NCI-H2081 treated with DMSO at 0.1 percent for 48 hours (cell line): Measurements from ENCODE around the gene FKBP4.

Experiments
- DNase-seq: peaks from one replicate; lab custom pipeline; 2025; lab: John Stamatoyannopoulos, UW

The FKBP4 gene

DNA sequence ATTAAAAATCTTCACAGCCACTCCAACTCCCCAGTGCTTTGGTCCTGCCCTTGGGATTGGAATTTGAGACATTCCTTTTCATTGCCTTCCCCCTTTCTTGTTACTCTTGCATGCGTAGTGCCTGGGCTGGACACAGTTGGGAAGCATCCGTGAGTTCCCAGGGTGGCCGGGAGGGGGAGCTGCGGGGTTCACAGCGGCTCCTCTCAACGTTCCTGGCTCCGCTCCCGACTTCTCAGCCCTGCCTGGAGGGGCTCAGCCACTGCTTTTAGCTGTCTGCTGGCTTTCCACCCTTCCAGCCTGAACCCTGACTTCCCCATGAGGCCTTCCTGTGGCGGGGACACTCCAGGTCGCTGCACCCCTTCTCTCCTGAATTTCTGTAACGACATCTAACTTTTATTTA is 58.9 kb downstream of the FKBP4 start:
- DNase-seq: no peak
